GM18519 (cell line): ENCODE data around the gene ARHGAP21.

Experiments
- ATAC-seq: cut with Tn5 transposase; IDR thresholded peaks from one replicate; pipeline ENCODE4 v1.9.1; 2021; ENCODE audit warnings: mild to moderate bottlenecking, moderate library complexity; ENCODE audit not compliant: unreplicated experiment, low FRiP score

The ARHGAP21 gene

DNA sequence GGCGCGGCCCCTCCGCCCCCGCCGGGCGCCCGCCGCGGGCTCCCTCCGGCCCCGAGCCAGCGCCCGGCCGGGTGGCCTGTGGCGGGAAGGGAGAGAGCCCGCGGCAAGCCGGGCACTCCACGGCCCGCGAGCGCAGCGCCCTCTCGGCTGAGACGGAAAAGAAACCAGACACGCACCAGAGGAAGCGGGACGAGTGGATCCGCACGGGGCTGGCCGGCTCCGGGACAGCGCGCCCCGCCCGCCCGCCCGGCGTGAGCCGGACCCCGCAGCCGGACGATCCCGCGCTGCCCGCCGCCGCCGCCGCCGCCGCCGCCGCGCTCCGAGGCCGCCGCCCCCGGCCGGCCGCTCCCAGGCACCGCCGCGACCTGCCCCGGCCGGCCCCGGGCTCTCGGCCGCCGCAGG is 300 bp downstream of the ARHGAP21 start:
- no peak for ATAC-seq

DNA sequence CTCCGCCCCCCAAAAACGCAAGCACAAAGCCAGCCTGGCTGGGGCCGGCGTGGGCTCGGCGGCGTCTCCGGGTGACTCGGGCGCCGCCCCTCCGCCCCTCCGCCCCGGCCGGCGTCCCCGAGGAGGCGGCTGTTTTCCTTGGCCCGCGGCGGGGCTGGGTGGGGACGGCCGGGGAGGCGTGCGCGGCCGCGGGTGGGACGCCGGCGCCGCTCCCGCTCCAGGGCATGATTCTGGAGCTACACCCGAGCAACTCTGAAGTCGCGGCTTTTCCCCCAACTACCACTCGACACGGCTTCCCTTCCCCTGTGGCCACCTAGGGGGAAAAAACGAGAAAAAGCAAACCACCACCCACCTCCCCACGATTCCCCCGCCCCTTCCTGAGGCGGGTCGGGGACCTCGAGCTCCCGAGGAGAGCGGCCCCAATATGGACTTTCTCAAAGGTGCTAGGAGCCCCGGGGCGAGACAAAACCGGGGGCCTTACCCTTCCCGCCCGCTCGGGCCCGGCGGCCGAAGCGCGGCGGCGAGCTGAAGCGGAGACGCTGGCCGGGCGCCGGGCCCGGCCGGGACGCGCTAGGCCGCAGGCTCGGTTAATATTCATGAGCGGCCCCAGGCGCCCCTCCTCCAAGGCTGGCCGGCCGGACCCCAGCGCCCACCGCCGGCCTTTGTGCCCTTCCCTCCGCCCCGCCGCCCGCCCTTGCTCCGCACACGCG is 856 bp downstream of the ARHGAP21 start:
- ATAC-seq: no peak

GRCh38 chr10:24722131-24722675 is 1.5 kb downstream of the ARHGAP21 start:
- no peak for ATAC-seq

- no peak for ATAC-seq
These were observed 2.2 kb downstream of the ARHGAP21 start for GRCh38 chr10:24721229-24722106.

- ATAC-seq: no peak
These were observed 3.6 kb downstream of the ARHGAP21 start for GRCh38 chr10:24720096-24720495.

GRCh38 chr10:24718031-24718855 is 5.4 kb downstream of the ARHGAP21 start:
- no peak for ATAC-seq

GRCh38 chr10:24716295-24716694 is 7.4 kb downstream of the ARHGAP21 start:
- no peak for ATAC-seq

- no peak for ATAC-seq
These were observed 8.4 kb downstream of the ARHGAP21 start for GRCh38 chr10:24715246-24715769.

- ATAC-seq: no peak
These were observed 10.6 kb downstream of the ARHGAP21 start for GRCh38 chr10:24713086-24713485.

DNA sequence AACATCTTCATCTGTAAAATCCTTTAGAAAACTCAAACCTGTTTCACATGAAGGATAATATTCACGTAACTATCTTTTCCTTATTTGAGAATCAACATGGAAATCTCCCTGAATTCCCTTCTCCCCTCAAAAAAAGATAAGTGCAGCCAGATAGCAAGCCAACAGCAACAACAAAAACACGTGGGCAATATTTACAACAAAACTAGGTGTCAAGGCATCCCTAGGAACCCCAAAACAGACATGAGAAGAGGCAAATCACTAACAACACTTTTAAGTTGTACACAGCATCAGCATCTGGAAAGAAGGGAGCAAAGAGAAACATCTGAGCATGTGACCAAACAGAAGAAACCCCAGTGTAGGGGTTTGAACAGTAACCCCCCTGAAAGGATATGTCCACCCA is 12.2 kb downstream of the ARHGAP21 start:
- ATAC-seq: no peak

DNA sequence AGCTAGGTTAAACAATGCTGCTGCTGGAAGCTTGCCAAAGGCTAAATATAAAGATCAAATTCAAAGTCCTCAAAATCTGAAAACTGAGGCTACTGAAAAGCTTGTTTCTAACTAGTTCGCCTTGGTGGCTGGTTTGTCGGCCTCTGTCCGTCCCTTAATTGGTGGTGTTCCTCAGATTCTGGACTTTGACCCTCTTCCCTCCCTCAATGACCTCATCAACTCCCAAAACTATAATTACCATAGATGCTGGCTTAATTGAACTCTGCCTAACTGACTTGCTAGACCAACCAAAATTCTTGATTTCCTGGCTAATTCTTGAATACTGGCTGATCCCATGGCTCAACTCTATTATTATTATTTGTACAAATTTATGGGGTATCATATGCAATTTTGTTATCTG is 15.6 kb downstream of the ARHGAP21 start:
- ATAC-seq: no peak

GRCh38 chr10:24707445-24707844 is 16.2 kb downstream of the ARHGAP21 start:
- ATAC-seq: peak; percentile 49

- ATAC-seq: peak; percentile 54
These were observed 17.1 kb downstream of the ARHGAP21 start for GRCh38 chr10:24706479-24707118.

DNA sequence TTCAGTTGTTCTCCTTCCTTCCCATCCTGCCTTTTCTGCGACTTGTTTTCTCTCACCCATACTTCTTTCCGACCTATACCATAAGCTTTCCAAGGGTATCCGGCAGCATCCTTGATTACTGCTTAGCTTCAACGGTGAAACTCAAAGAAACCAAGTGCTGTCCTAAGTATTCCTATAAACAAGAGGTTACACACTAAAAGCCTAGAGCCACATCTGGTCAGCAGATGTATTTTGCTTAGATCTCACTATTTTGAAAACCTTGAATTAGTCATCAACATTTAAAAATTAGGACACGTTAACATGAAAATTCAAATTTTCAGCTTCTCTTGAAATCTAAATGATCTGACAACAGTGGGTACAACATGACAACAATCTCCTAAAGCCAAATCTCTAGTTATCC is 20.0 kb downstream of the ARHGAP21 start:
- no peak for ATAC-seq

GRCh38 chr10:24701447-24701846 is 22.2 kb downstream of the ARHGAP21 start:
- ATAC-seq: peak; percentile 90

GRCh38 chr10:24700948-24701347 is 22.7 kb downstream of the ARHGAP21 start:
- ATAC-seq: no peak

DNA sequence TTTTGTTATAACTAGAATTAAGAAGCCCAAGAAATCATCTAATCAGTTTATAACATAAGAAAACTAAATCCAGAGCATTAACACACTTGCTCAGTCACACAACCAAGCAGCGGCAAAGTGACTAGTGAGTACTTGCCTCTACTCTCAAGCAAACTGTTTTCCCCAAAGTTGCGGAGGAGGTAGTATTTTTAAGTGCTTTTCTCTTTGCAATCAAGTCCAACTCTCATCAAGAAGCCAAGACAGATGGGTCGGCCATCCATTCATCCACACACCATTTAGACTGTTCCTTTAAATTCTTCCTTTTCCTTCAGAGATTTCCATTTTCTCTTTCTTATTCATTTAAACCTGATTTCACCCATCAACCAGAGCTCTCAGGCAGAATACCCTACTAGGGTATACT is 25.4 kb downstream of the ARHGAP21 start:
- no peak for ATAC-seq

- ATAC-seq: no peak
These were observed 26.6 kb downstream of the ARHGAP21 start for GRCh38 chr10:24697080-24697479.

- no peak for ATAC-seq
These were observed 28.2 kb downstream of the ARHGAP21 start for GRCh38 chr10:24695452-24695851.

DNA sequence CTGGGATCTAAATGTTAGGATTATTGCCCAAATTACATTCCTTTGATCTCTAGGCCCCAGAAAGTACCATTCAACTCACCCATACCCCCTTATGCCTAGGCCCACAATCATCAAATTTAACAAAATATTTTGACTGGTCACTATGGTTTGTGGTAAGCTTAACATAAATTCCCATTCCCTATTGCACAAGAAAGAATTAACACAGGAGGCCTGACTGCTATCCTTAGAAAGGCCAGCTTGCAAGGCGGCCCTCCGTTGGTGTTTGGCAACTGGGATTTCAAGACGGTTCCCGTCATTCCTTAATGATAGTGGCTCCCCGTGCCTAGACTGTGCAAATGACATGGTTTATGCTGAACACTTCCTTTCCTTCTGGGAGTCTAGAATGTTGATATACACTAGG is 29.6 kb downstream of the ARHGAP21 start:
- no peak for ATAC-seq
